ENCODE results near the gene COL5A1. TPM values are rescaled to one million over a fixed set of nuclear protein-coding genes. Genes with fewer than 3 reads are reported as not detected.
A peak's percentile ranks its signal among the peaks of the same experiment; 100 is the strongest.

Gene COL5A1
- total RNA-seq, 4 donors from 2014 or later: 4.9 to 97.4 (median 11.9) TPM

DNA sequence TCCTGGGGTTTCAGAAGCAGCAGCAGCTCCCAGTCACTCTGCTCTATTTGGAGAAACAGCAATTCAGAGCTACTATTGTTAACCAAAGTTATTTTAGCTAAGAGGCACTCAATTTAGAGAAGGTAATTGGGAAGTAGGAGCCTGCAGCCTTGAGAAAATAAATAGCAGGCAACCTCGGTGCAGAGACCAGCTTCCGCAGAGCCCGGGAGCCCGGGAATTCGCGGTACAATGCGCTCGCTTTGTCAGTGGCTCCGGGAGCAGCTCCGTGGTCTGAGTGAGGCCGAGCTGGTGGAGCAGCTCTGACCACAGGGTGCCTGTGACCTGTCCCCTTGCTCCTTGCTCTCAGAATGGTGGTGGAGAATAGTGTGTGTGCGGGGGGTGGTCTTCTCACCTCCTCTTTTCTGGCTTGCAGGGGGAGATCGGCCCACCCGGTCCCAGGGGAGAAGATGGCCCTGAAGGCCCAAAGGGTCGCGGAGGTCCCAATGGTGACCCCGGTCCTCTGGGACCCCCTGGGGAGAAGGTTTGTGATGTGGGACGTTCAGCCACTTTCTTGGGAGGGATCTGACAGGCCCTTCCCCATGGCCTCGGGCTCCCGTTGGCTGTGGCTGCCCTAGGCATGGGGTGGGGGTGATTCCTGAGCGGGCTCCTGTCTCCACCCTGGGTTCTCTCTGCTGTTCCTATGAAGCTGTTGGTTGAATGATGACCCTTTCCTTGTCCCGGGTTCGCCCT lies 143.1 kb downstream of the COL5A1 start:
- DNase-seq: no peak
- TF ChIP-seq, protein P1, sequence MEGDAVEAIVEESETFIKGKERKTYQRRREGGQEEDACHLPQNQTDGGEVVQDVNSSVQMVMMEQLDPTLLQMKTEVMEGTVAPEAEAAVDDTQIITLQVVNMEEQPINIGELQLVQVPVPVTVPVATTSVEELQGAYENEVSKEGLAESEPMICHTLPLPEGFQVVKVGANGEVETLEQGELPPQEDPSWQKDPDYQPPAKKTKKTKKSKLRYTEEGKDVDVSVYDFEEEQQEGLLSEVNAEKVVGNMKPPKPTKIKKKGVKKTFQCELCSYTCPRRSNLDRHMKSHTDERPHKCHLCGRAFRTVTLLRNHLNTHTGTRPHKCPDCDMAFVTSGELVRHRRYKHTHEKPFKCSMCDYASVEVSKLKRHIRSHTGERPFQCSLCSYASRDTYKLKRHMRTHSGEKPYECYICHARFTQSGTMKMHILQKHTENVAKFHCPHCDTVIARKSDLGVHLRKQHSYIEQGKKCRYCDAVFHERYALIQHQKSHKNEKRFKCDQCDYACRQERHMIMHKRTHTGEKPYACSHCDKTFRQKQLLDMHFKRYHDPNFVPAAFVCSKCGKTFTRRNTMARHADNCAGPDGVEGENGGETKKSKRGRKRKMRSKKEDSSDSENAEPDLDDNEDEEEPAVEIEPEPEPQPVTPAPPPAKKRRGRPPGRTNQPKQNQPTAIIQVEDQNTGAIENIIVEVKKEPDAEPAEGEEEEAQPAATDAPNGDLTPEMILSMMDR (IDR thresholded peaks at IDR 0.05): no peak
- no peak for TF ChIP-seq POLR2A (IDR thresholded peaks at IDR 0.05)
- Histone ChIP-seq H3K27me3 (no peaks in the 10 kb centered on the region), H3K36me3 (peaks cover 0 to 13% (median 0%) of the 10 kb centered on the region in 3 donors), H3K9me3 (no peaks in the 10 kb centered on the region), H3K27ac (no peak overlapping the region), H3K4me1 (no peaks in the 10 kb centered on the region), H3K4me3 (no peak overlapping the region)

DNA sequence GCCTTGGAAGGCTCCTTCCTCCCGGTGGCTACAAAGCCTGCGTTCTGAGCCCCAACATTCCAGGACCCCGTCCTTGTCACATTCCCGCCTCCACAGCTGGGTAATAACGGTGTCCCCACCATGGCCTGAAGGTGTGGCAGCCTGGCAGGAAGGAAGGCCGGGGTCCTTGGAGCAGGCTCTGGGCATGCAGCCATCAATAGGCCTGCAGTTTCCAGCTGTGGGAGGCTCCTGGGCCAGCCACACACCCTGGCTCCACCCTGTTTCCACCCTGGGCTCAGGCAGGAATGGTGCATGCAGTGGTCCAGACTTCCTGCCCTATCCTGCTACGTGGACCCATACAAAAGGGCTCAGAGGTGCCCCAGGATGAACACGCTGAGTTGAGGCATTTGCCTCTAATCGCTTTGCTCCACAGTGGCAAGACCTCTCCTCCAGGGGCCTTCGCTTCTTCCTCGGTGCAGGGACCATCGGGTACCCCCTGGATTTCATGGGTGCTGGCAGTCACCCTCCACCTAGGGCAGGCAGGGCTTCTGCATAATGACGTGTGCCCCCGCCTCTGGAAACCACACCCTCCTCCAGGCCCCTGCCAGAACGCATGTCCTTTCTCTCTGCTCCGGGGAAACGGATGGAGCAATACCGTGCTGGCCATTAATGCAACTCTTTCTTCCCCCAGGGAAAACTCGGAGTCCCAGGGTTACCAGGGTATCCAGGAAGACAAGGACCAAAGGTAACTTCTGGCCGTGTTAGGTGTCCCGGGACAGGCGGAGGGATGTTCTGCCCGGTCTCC lies 143.9 kb downstream of the COL5A1 start:
- no peak overlapping the region for H3K27ac ChIP-seq
- no peak for DNase-seq
- H3K4me1 ChIP-seq: no peaks in the 10 kb centered on the region
- no peak for TF ChIP-seq POLR2A (IDR thresholded peaks at IDR 0.05)
- TF ChIP-seq, protein P1 (IDR thresholded peaks at IDR 0.05): no peak
- H3K36me3 ChIP-seq: peaks cover 0 to 15% (median 0%) of the 10 kb centered on the region in 3 donors
- no peaks in the 10 kb centered on the region for H3K9me3 ChIP-seq
- no peak overlapping the region for H3K4me3 ChIP-seq
- no peaks in the 10 kb centered on the region for H3K27me3 ChIP-seq

DNA sequence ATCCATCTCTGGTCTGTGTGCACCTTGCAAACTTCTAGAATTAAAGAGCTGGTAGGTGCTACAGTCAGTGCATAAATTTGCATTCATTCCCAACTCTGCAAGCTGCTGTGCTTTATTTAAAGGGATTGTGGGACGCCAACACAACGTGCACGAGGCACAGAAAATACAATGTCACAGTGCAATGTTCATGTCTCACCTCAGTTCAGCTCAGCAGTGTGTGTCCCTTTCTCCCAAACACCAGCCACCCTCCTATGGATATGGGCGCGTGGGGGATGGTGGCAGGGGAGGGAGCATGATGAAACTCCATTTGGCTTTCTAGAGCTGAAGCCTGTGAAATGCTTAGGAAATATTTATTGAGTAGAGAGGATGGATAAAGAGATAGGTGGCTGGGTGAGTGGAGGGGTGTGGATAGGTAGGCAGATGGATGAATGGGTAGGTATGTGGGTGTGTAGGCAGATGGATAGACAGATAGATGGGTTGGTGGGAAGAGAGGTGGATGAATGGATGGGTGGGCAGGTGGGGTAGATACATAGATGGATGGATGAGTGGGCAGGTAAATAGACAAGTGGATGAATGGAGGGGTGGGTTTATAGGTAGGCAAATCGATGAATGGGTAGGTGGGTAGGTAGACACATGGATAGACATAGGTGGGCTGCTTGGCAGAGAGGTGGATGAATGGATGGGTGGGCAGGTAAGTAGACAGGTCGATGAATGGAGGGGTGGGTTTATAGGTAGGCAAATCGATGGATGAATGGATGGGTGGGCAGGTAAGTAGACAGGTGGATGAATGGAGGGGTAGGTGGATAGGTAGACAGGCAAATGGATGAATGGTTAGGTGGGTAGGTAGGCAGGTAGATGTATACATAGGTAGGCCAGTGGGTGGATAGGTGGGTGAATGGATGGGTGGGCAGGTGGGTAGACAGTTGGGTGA lies 146.3 kb downstream of the COL5A1 start:
- no peak overlapping the region for H3K4me3 ChIP-seq
- no peaks in the 10 kb centered on the region for H3K9me3 ChIP-seq
- no peaks in the 10 kb centered on the region for H3K27me3 ChIP-seq
- H3K4me1 ChIP-seq: no peaks in the 10 kb centered on the region
- H3K27ac ChIP-seq: no peak overlapping the region
- peaks cover 0 to 15% (median 0%) of the 10 kb centered on the region in 3 donors for H3K36me3 ChIP-seq
- no peak for DNase-seq
- no peak for TF ChIP-seq POLR2A (IDR thresholded peaks at IDR 0.05)
- TF ChIP-seq, protein P1 (IDR thresholded peaks at IDR 0.05): no peak

DNA sequence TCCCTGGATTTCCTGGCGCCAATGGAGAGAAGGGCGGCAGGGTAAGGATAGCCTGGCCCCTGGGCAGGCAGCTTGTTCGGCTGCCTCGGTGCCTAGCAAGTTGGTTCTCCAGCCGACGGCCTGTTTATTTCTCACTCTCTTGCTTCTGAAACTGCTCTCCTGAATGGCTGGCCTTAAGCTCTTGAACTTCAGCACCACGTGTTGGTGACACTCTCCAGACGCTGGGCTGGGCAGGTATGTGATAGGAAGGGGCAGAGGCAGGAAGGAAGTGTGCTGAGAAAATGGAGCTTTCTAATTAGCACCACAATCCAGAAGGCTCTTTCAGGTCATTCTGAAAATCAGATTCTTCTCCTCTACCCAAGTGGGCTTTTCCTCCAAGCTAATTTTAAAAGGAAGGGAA lies 147.6 kb downstream of the COL5A1 start:
- Histone ChIP-seq H3K4me1 (no peaks in the 10 kb centered on the region), H3K27me3 (no peaks in the 10 kb centered on the region), H3K4me3 (no peak overlapping the region), H3K27ac (peak overlapping the region in 1 of 4 donors; percentile 22), H3K9me3 (no peaks in the 10 kb centered on the region), H3K36me3 (peaks cover 0 to 15% (median 0%) of the 10 kb centered on the region in 3 donors)
- no peak for DNase-seq
- TF ChIP-seq POLR2A (IDR thresholded peaks at IDR 0.05): no peak
- TF ChIP-seq, protein P1 (IDR thresholded peaks at IDR 0.05): no peak

DNA sequence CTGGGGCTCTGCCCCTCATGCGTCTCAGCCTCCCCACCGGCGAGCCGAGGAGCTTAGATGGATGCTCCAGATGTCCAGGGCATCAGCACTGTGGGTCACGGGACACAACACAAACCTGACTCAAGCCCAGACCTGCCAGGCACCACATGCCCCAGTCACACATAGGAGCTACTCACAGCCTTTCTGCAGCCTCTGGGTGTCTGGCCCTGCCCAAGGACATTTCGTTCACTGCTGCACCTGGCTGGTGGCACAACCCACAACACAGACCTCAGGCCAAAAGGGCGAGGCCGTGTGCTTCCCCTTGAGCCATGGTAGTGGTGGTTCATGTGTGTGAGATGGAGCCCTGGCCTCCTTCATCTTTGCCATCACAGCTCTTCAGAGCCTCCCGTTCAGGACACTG lies 149.4 kb downstream of the COL5A1 start:
- H3K27ac ChIP-seq: no peak overlapping the region
- H3K4me3 ChIP-seq: no peak overlapping the region
- no peak for DNase-seq
- H3K27me3 ChIP-seq: no peaks in the 10 kb centered on the region
- no peaks in the 10 kb centered on the region for H3K4me1 ChIP-seq
- no peaks in the 10 kb centered on the region for H3K9me3 ChIP-seq
- H3K36me3 ChIP-seq: peaks cover 0 to 10% (median 0%) of the 10 kb centered on the region in 3 donors
- TF ChIP-seq POLR2A (IDR thresholded peaks at IDR 0.05): no peak
- TF ChIP-seq, protein P1 (IDR thresholded peaks at IDR 0.05): no peak

All from Peyer's patch (tissue), 4 donors.